Measurements from ENCODE around the gene EFCAB14. TPM values are rescaled to one million over a fixed set of nuclear protein-coding genes. Genes with fewer than 3 reads are reported as not detected.

The EFCAB14 gene
- total and polyA plus RNA-seq, 2 donors (not counting 3 experiments of a cell fraction or from before 2014, with no cell fraction given), result 30.0 to 81.7 TPM

GRCh38 chr1:46747683-46748288 is 28.9 kb upstream of the EFCAB14 start:
- intact Hi-C loops (cut with micrococcal nuclease), result loop anchor here (2.0 to 5.0 kb wide), 2 partner anchors 243 to 425 kb away; no protein-coding TSS in a partner anchor
- Histone ChIP-seq H3K27ac (ENCODE audit: insufficient read depth, low read depth, low read length) (no peak overlapping the region), H3K9me1 (replicated peaks; ENCODE audit: control insufficient read depth, extremely low read depth, insufficient read depth, low read length) (no peaks in the 10 kb centered on the region), H3K27me3 (ENCODE audit: control insufficient read depth in 2 of 2, insufficient read depth in 2 of 2, low read length in 2 of 2) (peaks cover 12 to 18% of the 10 kb centered on the region in 2 experiments), H4K20me1 (replicated peaks; ENCODE audit: control insufficient read depth, extremely low read depth, insufficient read depth, low read length) (no peaks in the 10 kb centered on the region), H3K79me2 (ENCODE audit: control insufficient read depth, insufficient read depth, low read length) (no peaks in the 10 kb centered on the region), H3K4me1 (ENCODE audit: control insufficient read depth, extremely low read depth, insufficient read depth, low read length) (peaks cover 6% of the 10 kb centered on the region), H3K36me3 (ENCODE audit: control insufficient read depth in 2 of 2, extremely low read depth in 1 of 2, insufficient read depth in 2 of 2, low read length in 2 of 2) (no peaks in the 10 kb centered on the region), H3K4me3 (replicated peaks in 1 of 3; ENCODE audit: insufficient read depth in 1 of 3, low read depth in 1 of 3, low read length in 3 of 3) (no peak overlapping the region), H3K9ac (replicated peaks; ENCODE audit: extremely low read depth, insufficient read depth, low read length) (no peak overlapping the region), H3K4me2 (ENCODE audit: insufficient read depth, low read length) (no peak overlapping the region), H3K9me3 (replicated peaks; ENCODE audit: control insufficient read depth, insufficient read depth, low read length) (no peaks in the 10 kb centered on the region), H2AFZ (ENCODE audit: low read depth, low read length) (no peak overlapping the region)
- no TSS peak for BruUV-seq (replicated peaks)
- POLR2A ChIA-PET, result no interaction called here
- CTCF ChIA-PET, result interaction anchor here (0.6 to 2.1 kb wide), 14 partner anchors 10 to 431 kb away, joined by 3 to 16 read pairs (median 4); no protein-coding TSS in a partner anchor
- no peak for TF ChIP-seq MAX (IDR thresholded peaks at IDR 0.05; ENCODE audit: insufficient read depth, insufficient read length)
- peak; percentile 49 to 73 for TF ChIP-seq CTCF (IDR thresholded peaks at IDR 0.05; ENCODE audit: extremely low read depth in 1 of 2, insufficient read depth in 1 of 2, low read depth in 1 of 2, low read length in 2 of 2)
- FAIRE-seq, result peak; percentile 71
- DNase-seq (ENCODE audit: low read depth, low spot score), result peak; percentile 63
- dilution Hi-C loops (cut with MboI; ENCODE audit: extremely low pct_ligation_motif_present, low sequenced_read_pairs), result no loop called here

- no peak overlapping the region for H3K27ac ChIP-seq (ENCODE audit: insufficient read depth, low read depth, low read length)
- intact Hi-C loops (cut with micrococcal nuclease) (no loop called here), dilution Hi-C loops (cut with MboI; ENCODE audit: extremely low pct_ligation_motif_present, low sequenced_read_pairs) (no loop called here)
- H3K36me3 ChIP-seq (ENCODE audit: control insufficient read depth in 2 of 2, extremely low read depth in 1 of 2, insufficient read depth in 2 of 2, low read length in 2 of 2), result no peaks in the 10 kb centered on the region
- no peaks in the 10 kb centered on the region for H3K9me3 ChIP-seq (replicated peaks; ENCODE audit: control insufficient read depth, insufficient read depth, low read length)
- H3K4me1 ChIP-seq (ENCODE audit: control insufficient read depth, extremely low read depth, insufficient read depth, low read length), result no peaks in the 10 kb centered on the region
- no peak overlapping the region for H3K9ac ChIP-seq (replicated peaks; ENCODE audit: extremely low read depth, insufficient read depth, low read length)
- DNase-seq (ENCODE audit: low read depth, low spot score) (no peak), FAIRE-seq (no peak)
- ChIA-PET POLR2A (no interaction called here), CTCF (interaction anchor here (1.1 kb wide), 1 partner anchor 17 kb away, joined by 4 read pairs; no protein-coding TSS in a partner anchor)
- no peak for TF ChIP-seq POLR2AphosphoS5 (IDR thresholded peaks at IDR 0.05; ENCODE audit: insufficient read depth, low read depth, low read length)
- TF ChIP-seq JUN (IDR thresholded peaks at IDR 0.05; ENCODE audit: borderline replicate concordance, insufficient read depth, insufficient read length, low read depth), result no peak
- no peak for TF ChIP-seq GATA2 (IDR thresholded peaks at IDR 0.05; ENCODE audit: insufficient read depth, insufficient read length, low read depth, low read length)
- no peak for TF ChIP-seq FOS (IDR thresholded peaks at IDR 0.05; ENCODE audit: borderline replicate concordance, insufficient read depth, low read length)
- no peak for TF ChIP-seq MYC (IDR thresholded peaks at IDR 0.05; ENCODE audit: low read depth, low read length)
- TF ChIP-seq POLR2A (IDR thresholded peaks at IDR 0.05; ENCODE audit: low read depth, low read length), result no peak
- no peak for TF ChIP-seq CTCF (IDR thresholded peaks at IDR 0.05; ENCODE audit: extremely low read depth in 1 of 2, insufficient read depth in 1 of 2, low read depth in 1 of 2, low read length in 2 of 2)
- no peak for TF ChIP-seq EZH2 (IDR thresholded peaks at IDR 0.05; ENCODE audit: borderline replicate concordance, low read depth, low read length, severe bottlenecking)
- no peak for TF ChIP-seq MAX (IDR thresholded peaks at IDR 0.05; ENCODE audit: insufficient read depth, insufficient read length)
- no peaks in the 10 kb centered on the region for H3K79me2 ChIP-seq (ENCODE audit: control insufficient read depth, insufficient read depth, low read length)
- H3K9me1 ChIP-seq (replicated peaks; ENCODE audit: control insufficient read depth, extremely low read depth, insufficient read depth, low read length), result no peaks in the 10 kb centered on the region
- no TSS peak for BruUV-seq (replicated peaks)
- no peaks in the 10 kb centered on the region for H4K20me1 ChIP-seq (replicated peaks; ENCODE audit: control insufficient read depth, extremely low read depth, insufficient read depth, low read length)
- H3K4me3 ChIP-seq (replicated peaks in 1 of 3; ENCODE audit: insufficient read depth in 1 of 3, low read depth in 1 of 3, low read length in 3 of 3), result no peak overlapping the region
- H3K4me2 ChIP-seq (ENCODE audit: insufficient read depth, low read length), result no peak overlapping the region
- H2AFZ ChIP-seq (ENCODE audit: low read depth, low read length), result no peak overlapping the region
- peaks cover 11 to 26% of the 10 kb centered on the region in 2 experiments for H3K27me3 ChIP-seq (ENCODE audit: control insufficient read depth in 2 of 2, insufficient read depth in 2 of 2, low read length in 2 of 2)
Observed at GRCh38 chr1:46742069-46742468, 23.2 kb upstream of the EFCAB14 start.

All from endothelial cell of umbilical vein (primary cell).